Subcutaneous adipose tissue (tissue), 4 donors: ENCODE data around the gene DDX3X. TPM values are rescaled to one million over a fixed set of nuclear protein-coding genes. Genes with fewer than 3 reads are reported as not detected.

Experiments
- CTCF ChIP-seq: fragments of 450-650 bp; IDR thresholded peaks from one replicate; pipeline ENCODE4 v1.5.1; 2016; ENCODE audit warnings: low read depth, mild to moderate bottlenecking, control low read depth, antibody characterized with exemption, moderate library complexity
- total RNA-seq, 4 donors: library from RNA; depleted of rRNA; stranded (reverse); fragments of >200 nt; gene quantifications; one replicate each; pipeline ENCODE4 v1.1.0, GENCODE V29; 2016

Gene DDX3X
- total RNA-seq, result 100 to 1,000 TPM; 214 to 404 (median 320) TPM

- TF ChIP-seq CTCF, result no peak
These were observed at the start of gene DDX3X for GRCh38 chrX:41333744-41334362. DDX3X (plus strand) TSS chrX:41334162; CDS start chrX:41334253, 91 bp downstream.

- no peak for TF ChIP-seq CTCF
These were observed 45.3 kb upstream of the DDX3X start for GRCh38 chrX:41288641-41289040.

DNA sequence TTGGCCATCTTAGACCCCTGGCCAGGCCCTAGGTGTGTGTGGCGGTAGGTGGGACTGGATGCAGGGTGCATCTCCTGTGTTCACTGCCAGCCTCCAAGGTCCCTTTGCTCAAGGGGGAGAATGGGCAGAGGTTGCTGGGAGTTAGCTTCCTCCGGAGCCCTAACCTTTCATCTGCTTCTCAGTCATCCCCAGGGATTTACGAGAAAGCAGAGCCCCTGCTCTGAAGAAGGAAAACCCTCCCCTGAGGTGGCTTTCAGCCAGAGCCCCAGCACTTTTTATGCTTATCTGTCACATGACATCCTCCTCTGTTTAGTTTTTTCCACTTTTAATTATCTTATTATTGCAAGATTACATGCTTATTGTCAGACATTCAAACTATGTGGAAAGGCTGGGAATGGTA, 44.9 kb upstream of the DDX3X start:
- TF ChIP-seq CTCF, result no peak

DNA sequence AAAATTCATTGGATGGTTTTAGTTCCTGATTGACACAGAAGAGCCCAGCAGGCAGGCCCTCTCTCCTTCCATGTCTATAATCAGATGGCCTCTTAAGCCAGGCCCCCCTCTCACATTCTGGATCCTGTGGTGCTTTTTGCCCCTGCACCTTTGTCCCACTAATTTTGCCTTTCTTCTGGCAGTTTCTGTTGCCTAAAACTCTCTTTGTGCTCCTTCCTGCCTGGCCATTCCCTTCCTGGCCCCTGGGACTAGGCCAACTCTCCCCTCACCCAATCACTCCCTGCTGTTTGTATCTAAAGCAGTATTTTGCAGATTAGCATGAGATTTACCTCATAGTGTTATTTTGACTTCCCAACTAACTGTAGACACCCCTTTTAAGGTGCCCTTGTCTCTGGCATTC, 42.7 kb upstream of the DDX3X start:
- no peak for TF ChIP-seq CTCF

DNA sequence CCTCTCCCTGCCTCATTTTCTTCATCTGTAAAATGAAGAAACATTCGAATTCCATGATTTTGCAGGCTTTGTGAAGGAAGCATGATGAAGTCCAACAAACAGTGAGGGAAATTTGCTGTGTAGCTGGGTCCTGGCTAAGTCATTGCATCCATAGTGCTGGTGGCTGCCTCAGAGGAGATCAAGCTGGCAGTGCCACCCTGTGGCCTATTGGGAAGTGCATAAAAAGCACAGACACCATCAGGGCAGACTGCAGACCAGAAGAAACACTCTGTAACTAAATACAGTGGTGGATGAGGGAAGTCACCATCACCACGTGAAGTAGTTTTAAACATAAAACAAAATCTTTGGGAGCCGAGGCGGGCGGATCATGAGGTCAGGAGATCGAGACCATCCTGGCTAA, 40.7 kb upstream of the DDX3X start:
- no peak for TF ChIP-seq CTCF

GRCh38 chrX:41300758-41301437, 33.1 kb upstream of the DDX3X start:
- no peak for TF ChIP-seq CTCF

DNA sequence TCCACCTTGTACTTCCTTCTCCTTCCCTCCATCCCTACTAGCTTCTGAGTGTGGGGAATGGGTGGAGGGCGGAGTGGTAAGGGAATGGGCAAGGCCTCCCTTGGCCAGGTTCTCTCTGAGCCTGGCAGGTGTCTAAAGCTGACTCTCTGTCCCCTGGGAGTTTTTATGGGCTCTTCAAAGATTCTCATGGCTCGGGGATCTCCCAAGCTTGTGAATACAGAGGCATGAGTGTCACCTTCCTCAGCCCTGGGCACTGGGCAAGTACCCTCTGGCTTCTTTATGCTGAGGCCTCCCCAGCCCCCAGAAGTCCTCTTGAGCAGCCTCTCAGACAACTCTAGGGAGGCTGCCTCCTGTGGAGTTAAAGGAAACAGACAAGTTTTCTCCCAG, 32.5 kb upstream of the DDX3X start:
- TF ChIP-seq CTCF, result no peak
